ENCODE results near the gene SOX15. TPM values are rescaled to one million over a fixed set of nuclear protein-coding genes. Genes with fewer than 3 reads are reported as not detected.

Gene SOX15
- total RNA-seq, 1 donor from 2014 or later: 0.65 TPM

GRCh38 chr17:7588553-7589203 lies 1.2 kb downstream of the SOX15 start:
- no peak for DNase-seq (ENCODE audit: low read depth, low spot score)
- peaks cover 9% of the 10 kb centered on the region for H3K27me3 Mint-ChIP-seq (ENCODE audit: low read depth)
- no peak for TF ChIP-seq CTCF (conservative IDR thresholded peaks at IDR 0.05)

GRCh38 chr17:7587420-7588151 lies 2.3 kb downstream of the SOX15 start:
- Mint-ChIP-seq H3K9me3 (no peaks in the 10 kb centered on the region), H3K4me1 (peaks cover 25% of the 10 kb centered on the region), H3K4me3 (peak overlapping the region; percentile 73), H3K27ac (ENCODE audit: unreplicated experiment) (peak overlapping the region; percentile 43), H3K36me3 (ENCODE audit: low read depth) (peaks cover 10% of the 10 kb centered on the region), H3K27me3 (ENCODE audit: low read depth) (peaks cover 10% of the 10 kb centered on the region)
- no peak for TF ChIP-seq CTCF (conservative IDR thresholded peaks at IDR 0.05)
- DNase-seq (ENCODE audit: low read depth, low spot score): no peak

More at GRCh38 chr17:7588553-7589203, 1.2 kb downstream of the SOX15 start:
- no peak overlapping the region for H3K4me3 Mint-ChIP-seq
- peaks cover 20% of the 10 kb centered on the region for H3K4me1 Mint-ChIP-seq
- no peak overlapping the region for H3K27ac Mint-ChIP-seq (ENCODE audit: unreplicated experiment)
- no peaks in the 10 kb centered on the region for H3K9me3 Mint-ChIP-seq
- H3K36me3 Mint-ChIP-seq (ENCODE audit: low read depth): peaks cover 13% of the 10 kb centered on the region

DNA sequence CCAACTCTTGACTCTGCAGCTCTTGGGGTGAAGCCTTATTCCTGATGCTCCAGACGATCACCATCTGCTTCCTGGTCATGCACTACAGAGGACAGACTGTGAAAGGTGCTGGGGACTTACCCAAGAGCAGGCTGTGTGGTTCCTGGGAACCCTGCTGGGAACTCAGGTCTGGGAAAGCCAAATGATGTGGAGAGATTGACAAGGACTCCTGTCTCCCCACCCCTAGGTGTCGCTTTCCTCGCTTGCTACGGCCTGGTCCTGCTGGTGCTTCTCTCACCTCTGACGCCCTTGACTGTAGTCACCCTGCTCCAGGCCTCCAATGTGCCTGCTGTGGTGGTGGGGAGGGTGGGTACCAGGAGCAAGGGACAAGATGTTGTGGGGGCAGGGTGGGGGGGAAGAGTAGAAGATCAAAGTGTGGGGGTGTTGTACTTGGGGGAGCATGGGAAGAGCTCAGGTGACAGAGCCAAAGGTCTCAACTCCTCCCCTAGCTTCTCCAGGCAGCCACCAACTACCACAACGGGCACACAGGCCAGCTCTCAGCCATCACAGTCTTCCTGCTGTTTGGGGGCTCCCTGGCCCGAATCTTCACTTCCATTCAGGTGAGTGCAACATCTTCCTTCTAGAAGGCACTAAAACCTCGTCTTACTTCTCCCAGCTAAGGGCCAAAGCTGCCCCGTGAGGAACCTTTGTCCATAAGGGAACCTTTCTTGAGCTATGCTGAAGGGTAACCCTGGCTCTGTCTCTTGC lies 3.0 kb downstream of the SOX15 start:
- no peak overlapping the region for H3K27ac Mint-ChIP-seq (ENCODE audit: unreplicated experiment)
- no peak for DNase-seq (ENCODE audit: low read depth, low spot score)
- H3K4me1 Mint-ChIP-seq: peaks cover 30% of the 10 kb centered on the region

DNA sequence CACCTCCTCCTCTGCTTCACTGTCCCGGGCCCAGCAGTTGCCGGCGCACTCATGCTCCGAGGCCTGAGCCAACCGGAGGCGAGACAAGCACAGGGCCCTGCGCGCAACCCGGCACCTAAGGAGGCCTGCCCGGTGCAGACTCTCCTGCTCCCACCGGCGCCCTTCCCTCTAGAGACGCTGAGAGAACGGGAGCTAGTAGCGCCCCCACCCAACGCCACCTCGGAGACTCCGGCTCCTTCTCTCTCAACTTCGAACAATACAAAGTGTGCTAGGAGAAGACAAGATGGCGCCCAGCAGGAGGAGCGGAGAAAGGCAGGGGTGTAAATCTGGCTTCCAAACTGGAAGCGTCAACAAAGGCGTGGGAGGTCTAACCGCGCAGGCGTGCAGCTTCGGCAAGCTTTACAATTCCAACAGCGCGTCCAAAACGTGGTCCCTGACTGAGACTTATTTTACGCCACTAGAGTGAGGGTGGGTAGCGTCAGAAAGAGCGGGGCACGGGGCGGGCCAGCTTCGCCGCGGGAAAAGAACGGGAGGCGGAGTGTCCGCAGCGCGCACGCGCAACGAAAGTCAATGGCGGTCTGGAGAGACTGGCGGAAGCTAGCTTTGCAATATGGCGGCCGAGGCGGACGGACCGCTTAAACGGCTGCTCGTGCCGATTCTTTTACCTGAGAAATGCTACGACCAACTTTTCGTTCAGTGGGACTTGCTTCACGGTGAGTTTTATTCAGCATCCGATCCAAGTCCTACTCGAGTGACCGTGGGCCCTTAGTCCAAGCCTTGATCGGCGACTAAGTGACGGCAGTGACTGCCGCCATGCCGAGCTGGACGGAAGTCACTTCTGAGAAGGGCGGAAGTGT lies 6.4 kb downstream of the SOX15 start, which contains the start of gene MPDU1:
Gene MPDU1 (plus strand): TSS at position 600 of the 857 bp plus-strand sequence. CDS start 11 bp downstream, at position 611.
- peak; percentile 92 for DNase-seq (ENCODE audit: low read depth, low spot score)
- peaks cover 31% of the 10 kb centered on the region for H3K36me3 Mint-ChIP-seq (ENCODE audit: low read depth)
- H3K27me3 Mint-ChIP-seq (ENCODE audit: low read depth): peaks cover 30% of the 10 kb centered on the region
- peak within 1 kb of the TSS; percentile 99 for H3K4me3 Mint-ChIP-seq
- peaks cover 47% of the 10 kb centered on the region for H3K4me1 Mint-ChIP-seq
- peak within 1 kb of the TSS; percentile 100 for H3K27ac Mint-ChIP-seq (ENCODE audit: unreplicated experiment)
- H3K9me3 Mint-ChIP-seq: no peaks in the 10 kb centered on the region
- TF ChIP-seq CTCF (conservative IDR thresholded peaks at IDR 0.05): no peak

More for the DNA sequence above, 3.0 kb downstream of the SOX15 start:
- peak overlapping the region; percentile 73 for H3K4me3 Mint-ChIP-seq
- peaks cover 13% of the 10 kb centered on the region for H3K36me3 Mint-ChIP-seq (ENCODE audit: low read depth)
- TF ChIP-seq CTCF (conservative IDR thresholded peaks at IDR 0.05): peak; percentile 25
- peaks cover 13% of the 10 kb centered on the region for H3K27me3 Mint-ChIP-seq (ENCODE audit: low read depth)
- no peaks in the 10 kb centered on the region for H3K9me3 Mint-ChIP-seq

Measured in neural crest cell (in vitro differentiated cells).